ENCODE measurements around the gene C15orf39. TPM values are rescaled to one million over a fixed set of nuclear protein-coding genes. Genes with fewer than 3 reads are reported as not detected.
A peak's percentile ranks its signal among the peaks of the same experiment; 100 is the strongest.

C15orf39 gene
- total RNA-seq, 1 experiment from 2014 or later: 2.3 TPM

DNA sequence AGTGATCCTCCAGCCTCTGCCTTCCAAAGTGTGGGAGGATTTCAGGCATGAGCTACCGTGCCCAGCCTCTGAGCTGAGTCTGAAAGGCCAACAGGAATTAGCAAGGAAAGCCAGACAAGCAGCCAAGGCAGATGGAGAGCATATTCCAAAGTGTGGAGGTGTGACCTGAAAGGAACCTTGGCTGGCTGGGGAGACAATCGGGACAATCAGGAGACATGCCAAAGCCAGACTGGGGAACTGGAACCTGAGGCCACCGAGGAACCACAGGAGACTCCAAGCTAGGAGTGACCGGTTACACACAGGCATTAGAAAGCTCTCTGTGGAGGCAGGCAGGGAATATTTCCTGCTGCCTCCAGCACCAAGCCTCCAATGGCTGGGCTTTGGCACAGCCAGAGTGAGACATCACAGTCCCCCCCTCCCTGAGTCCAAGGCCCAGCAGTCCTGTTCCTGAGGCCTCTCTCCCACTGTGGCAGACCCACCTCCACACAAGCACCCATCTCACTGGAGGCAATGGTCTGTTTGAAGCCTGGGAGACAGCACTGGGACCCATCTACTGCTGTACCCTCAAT lies 4.5 kb upstream of the C15orf39 start:
- DNase-seq (ENCODE audit: low spot score): no peak

DNA sequence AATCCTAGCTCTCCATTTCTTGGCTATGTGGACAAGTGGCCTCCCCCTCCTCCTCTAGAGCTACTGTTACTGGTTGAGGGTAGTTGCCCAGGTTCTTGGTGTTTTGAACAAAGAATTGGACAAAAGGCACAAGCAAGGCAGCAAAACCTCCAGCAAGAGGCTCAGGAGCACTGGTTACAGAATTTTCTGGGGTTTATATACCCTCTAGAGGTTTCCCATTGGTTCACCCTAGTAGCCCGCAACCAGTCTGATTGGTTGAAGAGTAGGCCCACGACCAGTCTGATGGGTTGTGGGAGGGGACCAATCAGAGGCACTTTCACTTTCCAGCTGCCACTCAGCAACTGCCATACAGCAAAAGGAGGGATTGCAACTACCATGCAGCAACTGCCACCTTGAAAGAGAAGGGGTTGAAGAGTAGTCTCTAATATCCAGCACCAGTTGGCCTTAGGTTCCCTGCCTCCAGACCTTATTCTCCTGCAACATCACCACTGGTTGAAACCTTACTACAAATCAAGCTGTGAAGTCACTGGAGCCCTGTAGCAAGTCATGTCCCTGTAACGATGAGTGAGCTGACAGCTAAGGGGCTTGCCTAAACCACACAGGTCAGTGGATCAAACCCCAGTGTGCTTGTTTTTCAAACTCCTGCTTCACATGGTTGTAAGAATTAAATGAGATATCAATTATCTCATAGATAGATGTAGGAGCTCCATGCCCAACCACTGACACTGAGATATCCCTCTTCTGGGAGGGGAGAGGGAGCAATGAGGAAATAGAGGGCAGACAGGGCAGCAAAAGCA lies 2.9 kb upstream of the C15orf39 start:
- DNase-seq (ENCODE audit: low spot score): peak; percentile 57

DNA sequence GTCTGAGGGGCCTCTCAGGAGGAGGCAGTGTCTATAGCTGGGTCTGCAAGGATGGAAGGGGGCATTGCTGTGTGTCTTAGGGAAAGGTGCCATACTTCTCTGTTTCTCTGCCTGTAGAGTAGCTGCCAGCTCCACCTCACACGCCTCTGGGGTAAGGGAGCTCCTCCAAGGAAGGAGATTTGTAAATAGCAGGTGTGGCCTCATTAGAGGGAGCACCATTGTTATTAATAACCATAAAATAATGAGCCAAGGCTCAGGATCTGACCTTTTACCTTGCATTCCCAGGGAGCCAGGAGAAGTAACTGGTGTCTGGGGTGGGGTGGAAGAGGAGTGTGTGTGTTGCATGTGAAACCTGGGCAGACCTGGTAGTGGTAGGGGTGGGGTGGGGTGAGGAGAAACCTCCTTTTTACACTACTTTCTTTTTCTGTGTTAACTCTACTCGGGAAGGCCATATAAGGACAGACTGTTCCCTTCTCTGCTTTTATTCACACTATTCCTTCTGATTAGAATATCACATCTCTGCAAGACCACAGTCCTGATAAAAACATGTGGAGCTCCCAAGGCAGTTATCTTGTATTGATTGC lies 2.2 kb upstream of the C15orf39 start:
- DNase-seq (ENCODE audit: low spot score): no peak

DNA sequence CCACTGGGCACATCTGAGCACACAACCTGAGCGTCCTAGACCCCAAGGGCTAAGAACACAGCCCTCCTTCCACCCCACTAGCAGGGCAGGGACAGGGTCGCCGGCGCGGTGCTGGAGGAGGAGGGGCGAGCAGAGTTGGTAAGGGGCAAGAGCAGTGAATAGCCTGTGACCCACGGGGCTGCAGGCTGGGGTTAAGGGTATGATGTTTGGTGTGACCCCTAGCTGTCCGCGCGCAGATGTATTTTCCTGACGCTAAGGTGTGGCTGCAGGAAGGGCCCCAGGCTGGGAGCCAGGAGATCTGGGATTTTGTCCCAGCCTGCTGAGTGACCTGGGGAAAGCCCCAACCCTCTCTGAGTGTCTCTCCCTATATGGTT lies 1.3 kb upstream of the C15orf39 start:
- DNase-seq (ENCODE audit: low spot score): no peak

DNA sequence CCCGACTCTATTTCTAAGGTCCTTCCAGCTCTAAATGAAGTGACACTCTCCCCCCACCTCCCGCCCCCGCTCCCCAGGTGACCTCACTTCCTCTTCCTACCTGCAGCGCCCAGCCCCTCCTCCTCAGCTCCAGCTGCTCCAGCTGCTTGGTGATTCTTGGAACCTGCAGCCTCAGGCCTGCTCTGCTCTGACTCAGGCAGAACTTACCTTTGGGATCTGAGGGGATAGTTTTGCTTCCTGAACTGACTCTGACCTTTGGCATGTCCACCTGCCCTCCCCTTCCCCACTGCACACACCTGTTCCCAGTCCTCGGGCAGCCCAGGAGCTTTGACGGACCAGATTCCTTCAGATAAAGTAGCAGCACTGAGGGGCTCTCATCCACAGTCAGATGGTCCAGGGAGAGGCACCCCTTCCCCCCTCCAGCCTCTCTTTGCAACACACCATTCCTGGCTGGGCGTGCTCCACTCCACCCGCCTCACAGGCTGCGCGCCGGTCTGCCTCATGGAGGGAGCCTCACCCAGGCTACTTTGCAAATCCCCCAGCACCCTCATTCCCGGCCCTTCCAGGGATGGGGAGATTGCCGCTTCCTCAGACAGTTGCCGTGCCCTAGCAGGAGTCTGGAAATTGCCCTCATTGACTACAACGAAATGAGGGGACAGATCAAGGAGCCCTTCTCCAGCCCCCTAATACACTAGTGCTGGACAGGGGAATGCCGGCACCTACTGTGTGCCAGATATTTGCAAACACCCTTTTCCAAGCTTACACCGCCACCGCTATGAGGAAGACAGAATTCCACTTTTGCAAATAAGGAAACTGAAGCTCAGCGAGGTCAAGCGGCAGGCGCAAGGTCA lies 692 bp upstream of the C15orf39 start:
- DNase-seq (ENCODE audit: low spot score): no peak

DNA sequence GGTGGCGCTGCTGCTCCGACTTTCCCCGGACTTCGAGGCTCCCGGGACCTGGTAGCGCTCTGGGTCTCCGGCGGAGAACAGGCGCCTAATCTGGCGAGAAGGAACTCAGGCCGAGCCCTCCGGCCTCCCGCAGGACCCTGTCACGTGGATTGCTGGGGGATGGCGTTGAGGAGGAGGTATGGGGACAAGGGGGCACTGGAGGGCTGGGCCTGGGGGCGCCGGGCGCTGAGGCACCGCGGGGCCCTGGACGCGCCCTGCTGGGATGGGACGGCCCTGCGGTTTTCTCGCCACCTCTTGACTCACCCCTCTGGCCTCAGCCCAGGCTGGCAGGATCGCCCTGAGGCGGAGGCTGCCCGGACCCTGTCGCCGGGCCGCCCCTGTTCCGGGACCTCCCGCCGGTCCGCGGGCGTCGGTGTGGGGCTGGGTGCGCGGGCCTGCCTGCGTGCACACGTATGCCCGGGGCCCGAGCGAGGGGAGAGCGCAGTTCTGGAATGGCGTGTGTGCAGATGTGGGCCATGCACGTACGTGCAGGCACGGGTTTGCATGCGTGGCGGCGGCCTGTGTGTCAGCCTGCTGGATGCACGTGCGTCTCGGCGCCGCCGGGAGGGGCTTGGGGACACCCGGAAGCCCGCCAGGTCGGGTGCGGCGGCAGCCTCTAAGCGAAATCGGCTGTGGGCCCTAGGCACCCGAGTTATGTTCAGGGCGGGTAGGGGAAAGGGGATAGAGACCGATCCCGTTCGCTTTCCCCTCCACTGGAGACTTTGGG lies 752 bp downstream of the C15orf39 start:
- peak; percentile 59 for DNase-seq (ENCODE audit: low spot score)

DNA sequence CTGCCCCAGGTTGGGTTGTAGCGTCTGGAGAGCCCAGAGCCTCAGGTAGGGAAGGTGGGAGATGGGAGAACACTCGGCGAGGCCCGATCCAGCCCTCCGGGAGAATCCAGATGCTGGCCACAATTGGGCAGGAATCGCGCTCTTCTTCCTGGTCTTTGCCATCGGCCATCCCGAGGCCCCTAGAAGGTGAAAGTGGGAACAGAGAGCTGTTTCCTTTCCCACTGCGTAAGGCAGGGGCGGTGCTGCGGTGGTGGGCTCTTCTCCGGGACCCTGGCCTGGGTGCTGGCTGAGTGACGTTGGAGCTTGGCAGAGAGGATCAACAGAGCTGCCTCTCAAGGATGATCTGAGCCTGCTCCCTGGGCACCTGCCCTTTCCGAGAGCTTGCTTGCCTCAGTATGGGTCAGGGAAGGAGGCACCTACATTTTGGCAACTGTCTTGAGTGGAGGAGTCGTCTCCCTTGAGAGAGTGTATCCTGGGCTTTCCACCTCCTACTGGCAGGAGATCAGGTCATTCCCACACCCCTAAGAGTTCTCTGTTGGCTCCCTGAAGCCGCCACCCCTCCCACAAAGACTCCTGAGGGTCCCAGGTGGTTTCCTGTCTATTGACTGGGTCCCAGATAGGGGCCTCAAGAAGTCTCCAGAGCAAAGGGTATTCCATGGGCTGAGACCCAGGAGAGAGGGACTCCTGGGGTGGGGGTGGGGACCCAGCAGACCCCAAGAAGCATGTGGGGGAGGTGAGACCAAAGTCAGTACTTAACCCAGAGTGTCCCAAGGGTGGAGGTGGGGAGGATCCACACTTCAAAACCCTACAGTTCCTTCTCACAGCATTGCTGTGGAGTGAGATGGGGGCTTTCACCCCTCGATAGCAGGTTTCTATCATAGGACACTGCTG lies 1.6 kb downstream of the C15orf39 start:
- no peak for DNase-seq (ENCODE audit: low spot score)

DNA sequence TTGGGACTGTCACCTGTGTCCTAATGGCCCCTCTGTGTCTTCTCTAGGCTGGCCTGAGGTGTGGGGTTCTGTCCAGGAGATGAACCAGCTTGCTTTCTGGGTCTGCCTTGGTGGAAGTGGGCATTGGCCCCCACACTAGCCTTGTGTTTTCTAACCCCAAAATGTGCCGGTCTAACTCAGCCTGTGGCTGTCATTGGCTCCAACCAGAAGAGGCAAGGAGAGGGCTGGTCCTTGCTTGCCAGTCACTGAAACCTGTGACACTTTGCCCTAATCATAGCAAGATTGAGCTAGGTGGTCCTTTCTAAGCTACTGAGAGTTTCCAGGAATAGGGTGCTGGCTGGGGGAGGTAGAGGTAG lies 2.2 kb downstream of the C15orf39 start:
- DNase-seq (ENCODE audit: low spot score): no peak

DNA sequence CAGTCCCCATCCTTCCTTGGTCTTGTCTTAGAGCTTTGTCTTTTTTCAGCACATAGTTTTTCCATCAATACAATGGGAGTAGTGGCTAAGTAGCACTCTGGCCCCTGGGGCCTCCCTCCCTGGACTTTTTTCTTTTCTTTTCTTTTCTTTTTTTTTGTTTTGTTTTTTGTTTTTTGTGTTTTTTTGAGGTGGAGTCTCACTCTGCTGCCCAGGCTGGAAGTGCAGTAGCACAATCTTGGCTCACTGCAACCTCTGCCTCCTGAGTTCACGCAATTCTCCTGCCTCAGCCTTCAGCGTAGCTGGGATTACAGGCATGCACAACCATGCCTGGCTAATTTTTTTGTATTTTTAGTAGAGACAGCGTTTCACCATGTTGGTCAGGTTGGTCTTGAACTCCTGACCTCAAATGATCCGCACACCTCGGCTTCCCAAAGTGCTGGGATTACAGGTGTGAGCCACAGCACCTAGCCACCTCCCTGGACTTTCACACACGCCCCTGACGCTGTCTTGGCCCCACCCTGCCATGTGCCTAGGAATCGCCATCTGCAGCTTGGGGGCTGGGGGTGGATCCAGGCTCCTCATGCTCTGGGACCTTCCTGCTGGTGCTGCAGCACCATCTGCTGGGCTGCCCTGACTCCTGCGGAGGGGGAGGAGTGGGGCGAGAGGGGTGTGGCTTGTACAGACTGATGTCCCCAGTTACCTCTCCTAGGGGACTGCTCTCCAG lies 2.8 kb downstream of the C15orf39 start:
- DNase-seq (ENCODE audit: low spot score): peak; percentile 86

DNA sequence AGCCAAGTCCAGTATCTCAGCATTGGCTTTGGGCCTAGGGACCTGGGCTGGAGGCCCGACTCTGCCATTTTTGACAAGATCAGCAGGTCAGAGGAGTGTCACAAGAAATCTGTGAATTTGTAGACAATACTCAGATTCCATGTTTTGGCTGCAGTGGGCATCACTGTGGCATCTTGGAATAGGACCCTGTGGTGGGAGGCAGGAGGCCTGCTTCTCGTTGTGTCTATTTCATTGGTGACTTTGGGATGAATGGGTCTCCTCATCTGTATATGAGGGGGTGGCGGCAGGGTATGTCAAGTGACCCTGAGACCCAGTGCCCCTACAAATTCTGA lies 3.3 kb downstream of the C15orf39 start:
- DNase-seq (ENCODE audit: low spot score): no peak

DNA sequence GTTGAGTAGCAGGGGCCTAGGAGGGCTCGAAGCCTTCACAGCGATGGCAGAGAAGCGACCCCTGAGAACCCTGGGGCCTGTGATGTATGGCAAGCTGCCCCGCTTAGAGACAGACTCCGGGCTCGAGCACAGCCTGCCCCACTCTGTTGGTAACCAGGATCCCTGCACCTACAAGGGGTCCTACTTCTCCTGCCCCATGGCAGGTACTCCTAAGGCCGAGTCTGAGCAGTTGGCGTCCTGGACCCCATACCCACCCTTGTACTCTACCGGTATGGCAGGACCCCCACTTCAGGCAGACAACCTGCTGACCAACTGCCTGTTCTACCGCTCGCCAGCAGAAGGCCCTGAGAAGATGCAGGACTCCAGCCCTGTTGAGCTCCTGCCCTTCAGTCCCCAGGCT lies 4.3 kb downstream of the C15orf39 start:
- DNase-seq (ENCODE audit: low spot score): no peak

DNA sequence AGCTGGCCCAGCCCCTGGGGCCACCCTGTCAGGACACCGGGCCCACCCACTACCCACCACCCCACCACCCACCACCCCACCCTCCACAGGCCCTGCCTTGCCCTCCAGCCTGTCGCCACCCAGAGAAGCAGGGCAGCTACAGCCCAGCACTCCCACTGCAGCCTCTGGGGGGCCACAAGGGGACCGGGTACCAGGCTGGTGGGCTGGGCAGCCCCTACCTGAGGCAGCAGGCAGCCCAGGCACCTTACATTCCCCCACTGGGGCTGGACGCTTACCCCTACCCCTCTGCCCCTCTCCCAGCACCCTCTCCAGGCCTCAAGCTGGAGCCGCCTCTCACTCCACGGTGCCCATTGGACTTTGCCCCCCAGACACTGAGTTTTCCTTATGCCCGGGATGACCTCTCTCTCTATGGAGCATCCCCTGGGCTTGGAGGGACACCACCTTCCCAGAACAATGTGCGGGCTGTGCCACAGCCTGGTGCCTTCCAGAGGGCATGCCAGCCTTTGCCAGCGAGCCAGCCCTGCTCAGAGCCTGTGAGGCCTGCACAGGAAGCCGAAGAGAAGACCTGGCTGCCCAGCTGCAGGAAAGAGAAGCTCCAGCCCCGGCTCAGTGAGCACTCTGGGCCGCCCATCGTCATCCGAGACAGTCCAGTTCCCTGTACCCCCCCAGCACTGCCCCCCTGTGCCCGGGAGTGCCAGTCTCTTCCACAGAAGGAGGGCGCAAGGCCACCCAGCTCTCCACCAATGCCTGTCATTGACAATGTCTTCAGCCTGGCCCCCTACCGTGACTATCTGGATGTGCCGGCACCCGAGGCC lies 5.3 kb downstream of the C15orf39 start:
- no peak for DNase-seq (ENCODE audit: low spot score)

DNA sequence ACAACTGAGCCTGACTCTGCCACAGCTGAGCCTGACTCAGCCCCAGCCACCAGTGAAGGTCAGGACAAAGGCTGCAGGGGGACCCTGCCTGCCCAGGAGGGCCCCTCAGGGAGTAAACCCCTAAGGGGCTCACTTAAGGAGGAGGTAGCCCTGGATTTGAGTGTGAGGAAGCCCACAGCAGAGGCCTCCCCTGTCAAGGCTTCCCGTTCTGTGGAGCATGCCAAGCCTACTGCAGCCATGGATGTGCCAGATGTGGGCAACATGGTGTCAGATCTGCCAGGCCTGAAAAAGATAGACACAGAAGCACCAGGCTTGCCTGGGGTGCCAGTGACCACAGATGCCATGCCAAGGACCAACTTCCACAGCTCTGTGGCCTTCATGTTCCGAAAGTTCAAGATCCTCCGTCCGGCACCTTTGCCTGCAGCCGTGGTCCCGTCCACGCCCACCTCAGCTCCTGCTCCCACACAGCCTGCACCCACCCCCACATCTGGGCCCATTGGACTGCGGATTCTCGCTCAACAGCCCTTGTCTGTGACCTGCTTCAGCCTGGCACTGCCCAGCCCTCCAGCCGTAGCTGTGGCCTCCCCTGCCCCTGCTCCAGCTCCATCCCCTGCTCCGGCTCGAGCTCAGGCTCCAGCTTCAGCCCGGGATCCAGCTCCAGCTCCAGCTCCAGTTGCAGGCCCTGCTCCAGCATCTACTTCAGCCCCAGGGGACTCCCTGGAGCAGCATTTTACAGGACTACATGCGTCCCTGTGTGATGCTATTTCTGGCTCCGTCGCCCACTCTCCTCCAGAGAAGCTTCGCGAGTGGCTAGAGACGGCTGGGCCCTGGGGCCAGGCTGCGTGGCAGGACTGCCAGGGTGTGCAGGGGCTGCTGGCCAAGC lies 6.2 kb downstream of the C15orf39 start:
- no peak for DNase-seq (ENCODE audit: low spot score)

DNA sequence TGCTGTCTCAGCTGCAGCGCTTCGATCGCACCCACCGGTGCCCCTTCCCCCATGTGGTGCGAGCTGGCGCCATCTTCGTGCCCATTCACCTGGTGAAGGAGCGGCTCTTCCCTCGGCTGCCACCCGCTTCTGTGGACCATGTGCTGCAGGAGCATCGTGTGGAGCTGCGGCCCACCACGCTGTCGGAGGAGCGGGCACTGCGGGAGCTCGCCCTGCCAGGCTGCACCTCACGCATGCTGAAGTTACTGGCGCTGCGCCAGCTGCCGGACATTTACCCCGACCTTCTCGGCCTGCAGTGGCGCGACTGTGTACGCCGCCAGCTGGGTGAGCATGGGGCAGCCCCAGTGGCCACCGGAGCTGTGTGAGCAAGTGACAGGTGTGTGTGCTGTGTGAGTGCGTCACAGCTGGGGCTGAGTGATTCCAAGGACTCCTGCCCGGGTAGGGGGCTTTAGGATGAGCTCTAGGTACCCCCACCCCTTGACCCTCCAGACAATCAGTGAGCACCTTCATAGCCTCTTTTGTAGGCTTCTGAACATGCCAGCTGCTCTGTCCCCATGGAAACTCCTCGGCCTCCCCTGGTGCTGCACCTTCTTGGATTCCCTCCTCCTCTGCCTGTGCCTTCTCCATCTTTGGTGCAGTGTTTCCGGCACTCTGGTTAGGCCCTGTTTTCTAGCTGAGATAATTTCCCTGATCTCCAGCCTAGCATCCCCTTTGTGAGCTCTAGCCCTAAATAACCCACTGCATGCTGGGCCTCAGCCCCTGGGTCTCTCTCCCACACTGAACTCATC lies 7.0 kb downstream of the C15orf39 start:
- DNase-seq (ENCODE audit: low spot score): no peak

DNA sequence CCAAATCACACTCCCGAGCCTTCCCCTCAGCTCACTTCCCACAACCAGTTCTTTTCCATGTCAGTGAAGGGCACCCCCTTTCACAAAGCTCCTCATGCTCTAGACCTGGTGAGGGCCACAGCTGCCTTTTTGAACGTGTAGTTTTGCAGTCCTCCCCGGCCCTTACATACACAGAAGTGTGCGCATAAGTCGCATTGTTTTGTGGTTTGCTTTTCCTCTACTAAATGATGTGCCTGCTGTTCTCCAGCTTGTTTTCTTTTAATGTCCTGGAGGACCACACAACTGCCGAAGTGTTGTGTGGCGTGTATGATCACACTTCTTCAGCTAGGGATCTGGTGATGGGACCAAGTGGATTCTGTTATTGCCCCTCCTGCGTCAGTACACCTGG lies 7.6 kb downstream of the C15orf39 start:
- DNase-seq (ENCODE audit: low spot score): no peak

DNA sequence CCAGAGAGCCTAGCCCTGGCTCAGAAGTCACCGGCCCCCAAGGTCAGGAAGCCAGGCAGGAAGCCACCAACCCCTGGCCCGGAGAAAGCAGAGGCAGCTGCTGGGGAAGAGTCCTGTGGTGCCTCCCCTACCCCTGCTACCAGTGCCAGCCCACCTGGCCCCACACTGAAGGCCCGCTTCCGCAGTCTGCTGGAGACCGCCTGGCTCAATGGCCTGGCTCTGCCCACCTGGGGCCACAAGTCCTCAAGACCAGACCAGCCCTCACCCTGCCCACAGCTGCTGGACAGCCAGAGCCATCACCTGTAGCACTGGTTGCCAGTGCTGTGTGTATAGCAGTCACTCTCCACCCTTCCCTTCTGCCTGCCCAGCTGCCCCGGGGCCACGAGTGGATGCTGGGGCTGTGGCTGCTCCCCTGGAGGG lies 9.1 kb downstream of the C15orf39 start:
- DNase-seq (ENCODE audit: low spot score): no peak

DNA sequence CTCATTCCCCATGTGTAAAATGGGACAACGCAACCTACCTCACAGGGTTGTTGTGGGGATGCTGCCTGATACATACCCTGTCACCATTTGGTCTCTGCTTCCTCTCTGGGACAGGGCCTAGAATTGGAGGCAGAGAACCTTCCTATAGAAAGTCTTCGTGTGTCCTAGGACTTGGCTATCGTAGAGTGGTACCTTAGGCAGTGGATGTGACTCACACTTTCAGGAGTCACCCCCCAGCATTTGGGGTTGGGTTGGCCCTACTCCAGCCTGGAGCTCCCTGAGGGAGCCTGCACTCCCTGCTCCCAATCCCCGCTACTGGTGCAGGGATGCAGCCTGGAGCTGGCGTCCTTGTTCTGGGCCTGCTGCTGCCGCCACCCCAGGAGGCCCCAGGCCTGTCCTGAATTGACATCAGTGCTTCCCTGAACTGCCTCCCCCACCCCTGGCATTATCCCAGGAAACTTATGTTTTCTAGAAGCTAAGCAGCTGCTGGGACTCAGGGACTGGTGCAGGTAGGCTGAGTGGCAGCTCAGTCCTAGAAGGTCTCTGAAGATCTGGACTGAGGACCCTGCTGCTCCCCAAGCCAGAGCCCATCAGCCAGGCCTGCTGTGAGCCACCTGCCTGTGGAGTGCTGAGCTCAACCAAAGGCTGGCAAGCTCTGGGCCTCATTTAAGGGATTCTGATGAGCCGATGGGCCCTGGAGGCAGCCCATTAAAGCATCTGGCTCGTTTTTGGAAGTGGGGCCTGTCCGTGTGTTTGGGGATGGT lies 9.9 kb downstream of the C15orf39 start:
- peak; percentile 10 for DNase-seq (ENCODE audit: low spot score)
